Psoas muscle (tissue), 8 donors: ENCODE measurements around the gene EML5. TPM values are rescaled to one million over a fixed set of nuclear protein-coding genes. Genes with fewer than 3 reads are reported as not detected.

ENCODE experiments used
- ATAC-seq, 4 donors: fragments of 200-7000 bp; cut with Tn5 transposase; one replicate each; pipeline ENCODE4 v1.9.1; 2020; ENCODE audit warnings: moderate library complexity in 3 of 4, mild to moderate bottlenecking in 2 of 4
- DNase-seq, 2 donors: peaks; one replicate each; pipeline ENCODE4 v3.0.0-alpha.2; 2020
- H3K27ac ChIP-seq: fragments of 200-600 bp; one replicate; pipeline ENCODE4 v1.8.0; 2022
- H3K27me3 ChIP-seq, 3 donors: fragments of 200-600 bp in 1 of 3; one replicate each; pipeline versions ENCODE4 v1.6.1 to v1.8.0; 2013 to 2022; ENCODE audit warnings: low read length in 2 of 3, mild to moderate bottlenecking in 2 of 3, moderate library complexity in 1 of 3; ENCODE audit not compliant: insufficient read depth in 3 of 3
- H3K36me3 ChIP-seq, 2 donors: fragments of 200-600 bp in 1 of 2; one replicate each; pipeline versions ENCODE4 v1.6.1 to v1.8.0; 2013 to 2022; ENCODE audit warnings: low read depth in 1 of 2, mild to moderate bottlenecking in 1 of 2, moderate library complexity in 1 of 2; ENCODE audit not compliant: insufficient read depth in 1 of 2
- H3K4me1 ChIP-seq: fragments of 200-600 bp; one replicate; pipeline ENCODE4 v1.8.0; 2022
- H3K4me3 ChIP-seq: fragments of 200-600 bp; one replicate; pipeline ENCODE4 v1.8.0; 2022; ENCODE audit warnings: mild to moderate bottlenecking
- H3K9me3 ChIP-seq: fragments of 200-600 bp; one replicate; pipeline ENCODE4 v1.8.0; 2022
- WGBS, 3 donors: extraction: QIAGEN DNeasy Blood & Tissue Kit; methylation state at CpG; one replicate each; pipeline versions ENCODE4 v1.1.6 to v1.1.7; 2013; 5-methylcytosine and 5-hydroxymethylcytosine counted together
- intact Hi-C, 2 donors: fragments of 100-400 bp; cut with DNase I; formaldehyde crosslinking; loops; one replicate each; pipeline versions ENCODE4 v1.11.0 to v1.14.2; 2022
- polyA plus RNA-seq, 3 donors: library from polyadenylated mRNA; stranded (reverse); fragments of 200-250 nt; gene quantifications; one replicate each; pipeline ENCODE4 v1.2.3, GENCODE V29; 2013
- total RNA-seq, 4 donors: library from RNA; stranded (reverse); fragmentation: NEBNext Ultra II Directional in 2 of 4; extraction: Animal tissue kit (Norgen Biotek cat#: 25700) in 2 of 4; gene quantifications; one replicate each; pipeline versions ENCODE4 v1.2.1 to v1.2.4, GENCODE V29; 2021 to 2023
- TF ChIP-seq, protein P1 (sequence below): fragments of 200-600 bp; IDR thresholded peaks from one replicate; pipeline ENCODE4 v1.8.0; 2022; ENCODE audit warnings: antibody characterized with exemption
- donor health status: healthy with polysubstance abuse.
- donor health status: DM: no; HTN: no; CAD: no; lungs with moderate emphysema.
- donor health status: Bipolar disorder and iron deficiency.
- donor health status: healthy.
- donor health status: DM: yes; HTN: yes; CAD: no.
- donor health status: DM: no; HTN: no; CAD: no.
- donor health status: DM: no; HTN: no; CAD: no.
- donor health status: DM: yes; HTN: yes; CAD: no.

Gene EML5
- total and polyA plus RNA-seq, 7 donors, result 0.04 to 0.24 (median 0.17) TPM

GRCh38 chr14:88802596-88802995 lies 9.8 kb upstream of the EML5 start:
- WGBS, 3 donors, result 74 to 81% (median 78%) methylated on average over 6 of the region's 6 CpGs
- intact Hi-C loops, result no loop called here

GRCh38 chr14:88799522-88799921 lies 6.8 kb upstream of the EML5 start:
- WGBS, 3 donors, result 43 to 49% (median 48%) methylated on average over 5 of the region's 5 CpGs
- intact Hi-C loops, result no loop called here
- no peaks in the 10 kb centered on the region for H3K9me3 ChIP-seq
- H3K4me1 ChIP-seq, result no peaks in the 10 kb centered on the region
- H3K27me3 ChIP-seq, result no peaks in the 10 kb centered on the region
- DNase-seq, result no peak
- H3K4me3 ChIP-seq, result no peak overlapping the region
- no peak overlapping the region for H3K27ac ChIP-seq
- ATAC-seq, result no peak
- H3K36me3 ChIP-seq, result no peaks in the 10 kb centered on the region
- TF ChIP-seq, protein P1, sequence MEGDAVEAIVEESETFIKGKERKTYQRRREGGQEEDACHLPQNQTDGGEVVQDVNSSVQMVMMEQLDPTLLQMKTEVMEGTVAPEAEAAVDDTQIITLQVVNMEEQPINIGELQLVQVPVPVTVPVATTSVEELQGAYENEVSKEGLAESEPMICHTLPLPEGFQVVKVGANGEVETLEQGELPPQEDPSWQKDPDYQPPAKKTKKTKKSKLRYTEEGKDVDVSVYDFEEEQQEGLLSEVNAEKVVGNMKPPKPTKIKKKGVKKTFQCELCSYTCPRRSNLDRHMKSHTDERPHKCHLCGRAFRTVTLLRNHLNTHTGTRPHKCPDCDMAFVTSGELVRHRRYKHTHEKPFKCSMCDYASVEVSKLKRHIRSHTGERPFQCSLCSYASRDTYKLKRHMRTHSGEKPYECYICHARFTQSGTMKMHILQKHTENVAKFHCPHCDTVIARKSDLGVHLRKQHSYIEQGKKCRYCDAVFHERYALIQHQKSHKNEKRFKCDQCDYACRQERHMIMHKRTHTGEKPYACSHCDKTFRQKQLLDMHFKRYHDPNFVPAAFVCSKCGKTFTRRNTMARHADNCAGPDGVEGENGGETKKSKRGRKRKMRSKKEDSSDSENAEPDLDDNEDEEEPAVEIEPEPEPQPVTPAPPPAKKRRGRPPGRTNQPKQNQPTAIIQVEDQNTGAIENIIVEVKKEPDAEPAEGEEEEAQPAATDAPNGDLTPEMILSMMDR, result no peak

More at GRCh38 chr14:88802596-88802995, 9.8 kb upstream of the EML5 start:
- DNase-seq (no peak), ATAC-seq (no peak)
- Histone ChIP-seq H3K27ac (no peak overlapping the region), H3K9me3 (no peaks in the 10 kb centered on the region), H3K4me1 (no peaks in the 10 kb centered on the region), H3K4me3 (no peak overlapping the region), H3K36me3 (no peaks in the 10 kb centered on the region), H3K27me3 (peaks cover 0 to 4% (median 0%) of the 10 kb centered on the region in 3 donors)
- TF ChIP-seq, protein P1, result no peak

DNA sequence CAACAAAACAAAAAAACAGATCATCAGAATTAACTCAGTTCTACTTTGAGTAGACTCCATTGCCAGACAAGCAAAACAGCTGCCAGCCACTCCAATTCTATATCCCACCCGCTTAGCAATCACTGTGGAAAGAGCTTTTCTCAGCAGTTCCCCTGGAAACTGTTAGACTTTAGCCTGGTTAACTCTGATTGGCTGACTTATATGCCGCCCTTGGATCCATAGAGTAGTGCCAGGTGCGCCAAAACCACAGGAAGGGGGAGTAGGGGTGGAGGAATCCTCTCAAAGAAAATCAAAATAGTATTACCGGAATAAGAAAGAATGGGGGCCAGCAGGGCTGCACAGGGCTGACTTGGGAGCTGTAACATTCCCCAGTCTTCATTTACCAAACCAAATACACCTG lies 5.4 kb upstream of the EML5 start:
- no peak for ATAC-seq
- H3K4me3 ChIP-seq, result no peak overlapping the region
- intact Hi-C loops, result no loop called here
- no peak for DNase-seq
- H3K9me3 ChIP-seq, result no peaks in the 10 kb centered on the region
- H3K27ac ChIP-seq, result no peak overlapping the region
- WGBS, 3 donors, result 44 to 45% (median 44%) methylated on average over 4 of the region's 4 CpGs
- no peaks in the 10 kb centered on the region for H3K4me1 ChIP-seq
- no peaks in the 10 kb centered on the region for H3K36me3 ChIP-seq
- H3K27me3 ChIP-seq, result no peaks in the 10 kb centered on the region
- TF ChIP-seq, protein P1, result no peak

- intact Hi-C loops, result no loop called here
- H3K9me3 ChIP-seq, result no peaks in the 10 kb centered on the region
- H3K4me3 ChIP-seq, result peak overlapping the region; percentile 78
- no peak overlapping the region for H3K27ac ChIP-seq
- H3K36me3 ChIP-seq, result no peaks in the 10 kb centered on the region
- ATAC-seq, result peak in 1 of 4 donors; percentile 25
- peaks cover 0 to 10% (median 0%) of the 10 kb centered on the region in 3 donors for H3K27me3 ChIP-seq
- 52 to 55% (median 55%) methylated on average over 13 of the region's 13 CpGs for WGBS, 3 donors
- DNase-seq, result no peak
- TF ChIP-seq, protein P1, result no peak
- H3K4me1 ChIP-seq, result no peaks in the 10 kb centered on the region
Observed at GRCh38 chr14:88793259-88793625, 489 bp upstream of the EML5 start.
